ENCODE data around the gene AIMP2.
"Not testable (repeated sequence)": the region's sequence is repeated elsewhere in the genome, so short reads cannot be mapped to it uniquely, and the experiment has no call there.

AIMP2 gene

DNA sequence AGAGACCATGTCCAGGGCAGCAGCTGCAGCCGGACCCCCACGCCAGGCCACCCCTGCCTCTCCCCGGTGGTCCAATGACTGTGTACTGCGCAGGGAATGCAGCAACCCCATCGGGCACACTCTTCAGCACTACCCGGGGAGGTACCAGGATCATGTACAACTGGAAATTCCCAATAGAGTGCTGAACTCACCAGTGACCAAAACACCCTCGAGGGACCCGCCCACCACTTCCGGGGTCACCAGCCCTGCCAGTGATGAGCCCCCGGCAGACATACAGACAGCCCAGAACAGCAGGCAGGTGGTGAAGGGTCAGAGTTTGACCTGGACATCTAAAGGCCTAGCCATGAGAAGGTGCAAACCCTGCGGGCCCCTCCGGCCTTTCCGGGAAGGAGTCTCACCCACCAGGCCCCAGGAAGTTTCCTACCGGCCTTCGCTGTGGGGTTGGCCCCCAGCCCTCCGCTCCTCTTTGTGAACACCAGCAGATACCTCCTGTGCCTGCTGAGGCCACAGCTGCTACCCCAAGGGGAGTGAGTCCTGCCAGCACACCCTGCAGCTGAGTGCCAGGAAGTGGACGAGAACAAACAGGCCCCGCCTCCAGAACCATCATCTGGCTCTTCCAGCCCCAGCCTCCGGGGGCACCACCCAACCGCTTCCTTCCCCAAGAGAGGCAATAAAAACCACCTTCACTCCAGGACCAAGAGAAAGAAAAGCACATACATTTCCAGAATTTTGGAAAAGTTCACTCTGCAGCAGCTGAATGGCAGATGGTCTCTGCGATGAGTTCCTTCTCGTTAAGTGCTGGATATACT, 17.1 kb downstream of the AIMP2 start:
- peak; percentile 65 for DNase-seq (ENCODE audit: low spot score)

DNA sequence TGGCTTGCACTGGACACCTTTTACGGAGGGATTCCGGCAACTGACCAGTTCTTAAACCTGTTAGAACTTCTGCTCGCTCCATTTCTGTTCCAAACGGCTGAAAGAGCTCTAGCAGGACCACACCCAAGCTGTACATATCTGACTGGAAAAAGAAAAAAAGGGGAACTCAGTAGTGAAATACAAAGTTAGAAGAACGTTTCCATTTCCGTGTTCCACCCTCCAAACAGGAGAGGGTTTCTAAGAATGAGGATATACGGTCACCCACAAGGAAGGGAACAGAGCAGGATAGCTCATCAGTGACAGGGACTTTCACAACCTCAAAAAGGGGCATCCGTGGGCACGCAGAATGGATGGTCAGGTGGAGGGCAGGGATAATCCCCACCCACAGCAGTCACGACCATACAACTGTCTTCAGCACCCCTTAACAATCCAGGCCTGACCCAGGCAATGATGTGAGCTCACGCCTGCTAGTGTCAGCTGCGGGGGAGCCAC, 17.8 kb downstream of the AIMP2 start:
- DNase-seq (ENCODE audit: low spot score): peak; percentile 2

DNA sequence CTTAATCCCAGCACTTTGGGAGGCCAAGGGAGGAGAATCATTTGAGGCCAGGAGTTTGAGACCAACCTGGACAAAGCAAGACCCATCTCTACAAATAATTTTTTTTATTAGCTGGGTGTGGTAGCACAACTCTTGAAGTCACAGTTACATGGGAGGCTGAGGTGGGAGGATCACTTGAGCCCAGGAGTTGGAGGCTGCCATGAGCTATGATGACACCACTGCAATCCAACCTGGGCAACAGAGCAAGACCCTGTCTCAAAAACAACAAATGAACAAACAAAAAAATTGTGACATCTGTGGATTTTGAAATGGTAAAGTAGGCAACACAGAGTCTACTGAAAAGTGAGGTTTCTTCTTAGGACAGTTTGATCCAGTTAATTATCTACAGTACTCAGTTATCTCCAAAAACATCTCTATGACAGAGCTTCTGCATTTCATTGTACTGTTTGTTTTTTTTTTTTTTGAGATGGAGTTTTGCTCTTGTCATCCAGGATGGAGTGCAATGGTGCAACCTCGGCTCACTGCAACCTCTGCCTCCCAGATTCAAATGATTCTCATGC, 18.8 kb downstream of the AIMP2 start:
- DNase-seq (ENCODE audit: low spot score): no peak

DNA sequence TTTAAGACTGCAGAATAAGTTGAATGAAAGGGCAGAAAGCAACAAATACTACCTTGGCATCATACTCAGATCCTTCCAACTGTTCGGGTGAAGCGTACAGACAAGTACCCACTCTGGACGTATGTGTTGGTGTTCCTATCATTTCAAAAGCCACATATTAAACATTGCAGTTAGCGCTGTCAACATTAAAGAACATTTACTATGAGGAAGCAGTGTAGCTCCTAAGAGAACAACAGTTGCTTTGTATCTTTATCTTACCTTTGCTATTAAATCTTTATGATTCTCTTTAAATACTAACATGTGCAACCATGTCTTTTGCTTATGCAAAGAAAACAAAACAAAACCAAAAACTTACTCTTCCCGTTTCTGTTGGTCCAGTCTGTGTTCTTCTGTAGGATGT, 19.5 kb downstream of the AIMP2 start:
- no peak for DNase-seq (ENCODE audit: low spot score)

DNA sequence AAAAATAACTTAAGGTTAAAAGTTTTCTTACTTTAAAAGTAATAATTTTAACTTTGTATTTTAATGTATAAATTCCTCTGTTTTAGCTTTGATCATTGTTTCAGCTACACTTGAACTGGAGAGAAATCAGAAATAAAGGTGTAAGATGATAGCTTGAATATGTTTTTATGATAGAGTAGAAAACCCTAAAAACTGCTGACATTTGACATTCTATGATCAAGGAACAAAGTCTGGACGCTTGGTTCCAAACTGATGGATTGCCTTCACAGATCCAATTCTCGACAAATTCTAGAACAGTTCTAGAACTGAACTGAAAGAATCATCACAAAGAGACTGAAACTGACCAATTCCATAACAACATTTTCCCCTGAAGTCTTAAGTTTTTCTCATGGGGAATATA, 21.9 kb downstream of the AIMP2 start, which contains the start of gene ANKRD61:
Gene ANKRD61, plus strand, starts transcription at position 389 of the 400 bp plus-strand sequence. Its CDS starts 0 bp downstream, at position 389.
- DNase-seq (ENCODE audit: low spot score): no peak

DNA sequence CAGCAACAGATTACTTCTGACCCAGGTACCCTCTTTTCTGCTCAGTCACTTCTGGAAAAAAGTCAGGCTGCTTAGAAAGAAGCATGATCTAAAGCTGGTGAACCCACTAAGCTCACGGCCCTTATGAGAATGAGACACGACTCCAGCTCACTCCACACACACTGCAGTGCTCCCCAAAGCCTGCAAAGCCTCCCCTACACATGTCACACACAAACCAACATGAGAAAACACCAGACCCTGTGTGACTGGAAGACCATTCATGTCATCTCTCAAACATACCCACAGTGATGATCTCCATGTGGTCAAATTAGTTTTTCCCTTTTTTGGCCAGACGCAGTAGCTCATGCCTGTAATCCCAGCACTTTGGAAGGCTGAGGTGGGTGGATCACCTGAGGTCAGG, 22.5 kb downstream of the AIMP2 start:
- DNase-seq (ENCODE audit: low spot score): no peak

DNA sequence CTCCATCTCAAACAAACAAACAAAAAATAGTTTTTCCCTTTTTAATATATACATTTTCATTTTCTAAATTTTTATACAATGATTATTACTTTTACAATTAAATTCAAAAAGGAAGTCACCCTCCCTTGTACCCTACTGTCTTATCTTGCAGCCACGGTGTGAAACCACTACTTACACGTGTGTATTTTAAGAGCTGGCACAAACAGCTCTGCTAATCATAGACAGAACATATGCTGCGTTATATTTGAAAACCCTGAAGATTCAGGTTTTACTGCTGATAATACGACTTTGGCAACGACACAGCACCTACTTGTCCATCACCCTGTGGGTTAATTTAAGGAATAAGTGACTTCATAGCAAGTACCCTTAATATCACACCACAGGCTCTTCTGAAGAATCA, 23.1 kb downstream of the AIMP2 start:
- peak; percentile 4 for DNase-seq (ENCODE audit: low spot score)

DNA sequence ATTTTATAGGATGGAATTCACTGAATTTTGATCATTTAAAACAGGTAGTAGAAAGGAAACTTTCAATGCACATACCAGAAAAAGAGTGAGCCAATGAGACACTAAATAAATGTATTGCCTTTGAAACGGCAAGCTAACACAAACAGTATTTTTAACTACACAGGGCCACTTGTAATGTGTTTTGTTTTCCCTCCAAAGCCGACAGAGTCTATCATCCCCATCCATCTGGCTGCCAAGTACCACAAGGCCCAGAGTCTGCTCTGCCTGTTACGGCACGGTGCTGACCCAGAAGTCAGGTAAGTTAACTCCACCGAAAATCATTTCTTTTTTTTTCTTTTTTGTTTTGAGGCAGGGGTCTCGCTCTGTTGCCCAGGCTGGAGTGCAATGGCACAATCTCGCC, 23.6 kb downstream of the AIMP2 start:
- no peak for DNase-seq (ENCODE audit: low spot score)

DNA sequence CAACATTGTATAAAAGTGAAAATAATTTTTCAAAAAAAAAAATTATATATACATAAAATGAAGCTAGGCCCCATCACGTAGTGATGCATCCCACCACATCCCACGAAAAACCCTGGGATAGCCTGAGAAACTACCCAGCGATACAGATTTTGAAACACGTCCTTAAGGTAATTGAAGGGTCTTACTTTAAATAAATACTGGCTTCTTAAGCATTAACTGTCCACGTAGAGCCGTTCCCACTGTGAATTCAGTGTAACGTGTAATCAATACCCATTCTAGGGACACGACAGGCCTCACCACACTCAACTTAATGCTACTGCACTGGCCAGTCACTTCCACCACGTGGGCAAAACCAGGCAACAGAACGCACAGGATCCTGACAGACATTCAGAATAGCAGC, 26.1 kb downstream of the AIMP2 start:
- no peak for DNase-seq (ENCODE audit: low spot score)

DNA sequence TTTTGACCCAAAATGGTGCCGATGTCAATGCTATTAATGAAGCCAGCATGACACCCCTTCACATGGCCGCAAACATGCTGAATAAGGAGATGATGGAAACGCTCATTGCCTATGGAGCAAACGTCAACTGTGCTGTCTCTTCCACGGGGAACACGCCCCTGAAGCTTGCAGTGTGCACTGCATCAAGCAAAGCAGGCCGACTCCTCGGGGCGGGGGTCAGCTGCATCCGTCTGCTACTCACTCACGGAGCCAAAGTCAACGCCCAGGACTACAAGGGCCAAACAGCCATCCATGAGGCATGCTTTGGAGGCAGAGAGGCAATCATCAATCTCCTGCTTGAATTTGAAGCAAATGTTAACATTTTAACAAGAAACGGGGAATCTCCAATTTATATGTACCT, 26.6 kb downstream of the AIMP2 start:
- DNase-seq (ENCODE audit: low spot score): no peak

DNA sequence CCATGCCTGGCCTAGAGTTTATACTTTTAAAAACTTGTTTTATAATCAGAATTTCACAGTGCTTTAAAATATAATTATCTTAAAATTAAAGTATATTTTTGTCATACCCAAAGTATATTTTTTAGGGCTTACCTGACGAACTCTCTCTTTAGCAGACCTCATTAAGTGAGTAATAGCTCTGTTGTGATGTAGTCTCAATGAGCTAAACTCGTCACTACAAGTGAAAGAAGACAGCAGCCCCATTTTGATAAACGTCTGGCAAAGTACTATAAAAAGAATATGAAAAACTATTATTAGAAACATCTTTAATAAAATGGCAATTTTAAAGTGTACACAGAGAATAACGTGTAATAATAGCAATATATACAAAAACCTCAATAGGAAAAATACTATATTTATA, 40.7 kb downstream of the AIMP2 start:
- no peak for DNase-seq (ENCODE audit: low spot score)

DNA sequence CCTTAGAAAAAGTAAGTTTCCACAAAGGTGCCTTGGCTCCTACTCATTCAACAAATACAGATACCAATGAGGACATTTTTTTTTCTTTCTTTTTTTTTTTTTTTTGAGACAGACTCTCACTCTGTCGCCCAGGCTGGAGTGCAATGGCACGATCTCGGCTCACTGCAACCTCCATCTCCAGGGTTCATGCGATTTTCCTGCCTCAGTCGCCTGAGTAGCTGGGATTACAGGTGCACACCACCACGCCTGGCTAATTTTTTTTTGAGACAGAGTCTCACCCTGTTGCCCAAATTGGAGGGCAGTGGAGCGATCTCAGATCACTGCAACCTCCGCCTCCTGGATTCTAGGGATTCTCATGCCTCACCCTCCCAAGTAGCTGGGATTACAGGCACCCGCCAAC, 42.1 kb downstream of the AIMP2 start:
- not testable (repeated sequence) for DNase-seq (ENCODE audit: low spot score)

DNA sequence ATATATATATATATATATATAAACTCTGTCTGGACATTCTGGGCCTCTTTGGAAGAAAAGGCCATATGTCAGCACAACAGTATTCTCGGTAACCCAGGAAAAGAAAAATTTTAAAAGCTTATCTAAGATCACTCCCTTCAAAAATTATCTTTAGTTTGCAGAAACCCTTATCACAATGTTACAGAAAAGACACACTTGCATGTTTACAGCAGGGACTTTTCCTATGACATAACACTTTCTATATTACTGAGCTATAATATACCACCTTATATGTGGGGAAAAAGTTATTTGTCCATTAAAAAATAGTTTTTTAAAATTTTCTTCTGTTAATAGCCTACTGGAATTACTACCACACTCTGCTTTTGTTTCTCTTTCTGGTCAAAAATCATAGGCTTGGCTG, 47.5 kb downstream of the AIMP2 start:
- no peak for DNase-seq (ENCODE audit: low spot score)

DNA sequence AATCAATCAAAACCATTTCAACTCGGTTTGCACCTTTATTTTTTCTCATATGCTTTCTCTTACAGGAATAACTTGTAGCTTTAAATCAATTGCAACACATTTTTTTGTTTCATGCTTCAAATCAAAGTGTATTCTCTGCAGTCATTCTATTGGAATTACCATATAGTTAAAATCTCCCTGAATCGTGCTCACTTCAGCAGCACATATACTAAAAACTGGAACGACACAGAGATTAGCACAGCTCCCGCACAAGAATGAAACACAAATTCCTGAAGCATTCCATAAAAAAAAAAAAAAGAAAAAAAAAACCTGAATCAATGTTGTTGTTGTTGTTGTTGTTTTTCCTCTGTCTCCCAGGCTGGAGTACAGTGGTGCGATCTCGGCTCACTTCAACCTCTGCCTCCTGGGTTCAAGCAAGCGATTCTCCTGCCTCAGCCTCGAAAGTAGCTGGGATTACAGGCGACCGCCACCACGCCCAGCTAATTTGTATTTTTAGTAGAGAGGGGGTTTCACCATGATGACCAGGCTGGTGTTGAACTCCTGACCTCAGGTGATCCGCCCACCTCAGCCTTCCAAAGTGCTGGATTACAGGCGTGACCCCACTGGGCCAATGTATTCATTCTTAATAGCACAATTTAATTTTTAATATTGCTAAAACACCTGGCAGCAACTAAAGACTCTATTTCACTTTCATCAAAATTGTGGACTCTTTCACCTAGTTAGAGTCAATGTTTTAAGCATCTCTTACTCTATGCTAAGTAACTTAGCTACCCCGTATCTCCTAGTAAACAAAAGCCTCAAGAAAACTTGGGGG, 48.5 kb downstream of the AIMP2 start:
- DNase-seq (ENCODE audit: low spot score): no peak

DNA sequence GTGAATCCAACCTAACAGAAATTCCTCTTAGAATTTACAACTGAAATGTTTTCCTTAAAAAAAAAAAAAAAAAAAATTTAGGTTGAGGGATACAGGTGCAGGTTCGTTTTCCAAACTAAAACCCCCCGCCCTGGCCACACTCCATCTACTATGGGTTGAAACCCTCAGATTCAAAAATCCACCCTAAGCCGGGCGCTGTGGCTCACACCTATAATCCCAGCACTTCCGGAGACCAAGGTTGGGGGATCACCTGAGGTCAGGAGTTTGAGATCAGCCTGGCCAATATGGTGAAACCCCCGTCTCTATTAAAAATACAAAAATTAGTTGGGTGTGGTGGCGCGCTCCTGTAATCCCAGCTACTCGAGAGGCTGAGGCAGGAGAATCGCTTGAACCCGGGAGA, 50.9 kb downstream of the AIMP2 start:
- DNase-seq (ENCODE audit: low spot score): not testable (repeated sequence)

DNA sequence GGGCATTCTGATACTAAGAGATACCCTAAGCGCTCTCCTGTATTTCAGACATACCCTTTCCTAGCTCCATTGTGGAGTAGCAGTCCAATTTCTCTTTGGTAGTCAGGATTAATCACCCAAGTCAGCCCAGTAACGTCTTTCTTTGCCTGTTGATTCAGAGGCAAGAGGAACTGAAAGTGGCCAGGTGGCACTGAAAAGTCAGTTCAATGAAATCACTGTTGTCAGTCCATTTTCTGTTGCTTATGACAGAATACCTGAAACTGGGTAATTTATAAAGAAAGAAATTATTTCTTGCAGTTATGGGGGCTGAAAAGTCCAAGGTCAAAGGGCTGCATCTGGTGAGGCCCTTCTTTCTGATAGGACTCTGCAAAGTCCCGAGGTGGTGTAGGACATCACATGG, 62.3 kb downstream of the AIMP2 start:
- no peak for DNase-seq (ENCODE audit: low spot score)

Measured in CD4-positive, alpha-beta T cell treated with Interleukin-2 at 100 ng/mL for 4 hours (primary cell).